Endothelial cell of umbilical vein (primary cell): ENCODE measurements around the gene COL19A1. TPM values are rescaled to one million over a fixed set of nuclear protein-coding genes. Genes with fewer than 3 reads are reported as not detected.

Experiments used
- BruUV-seq: library from RNA; stranded (reverse); fragments of 400-500 nt; replicated peaks from 2 replicates; lab custom pipeline; 2021; lab: Mats Ljungman, UMichigan
- CTCF ChIA-PET: fragments of 300-600, 350-600 bp; sonication (Branson Sonifier 250); formaldehyde crosslinking; loops from one replicate; lab custom pipeline; 2021; ENCODE audit warnings: antibody characterized with exemption, inconsistent platforms; lab: Charles Lee
- POLR2A ChIA-PET: fragments of 300-600, 350-600 bp; sonication (Branson Sonifier 250); formaldehyde crosslinking; loops from one replicate; lab custom pipeline; 2021; ENCODE audit warnings: antibody characterized with exemption, inconsistent platforms; lab: Charles Lee
- DNase-seq: peaks from one replicate; pipeline ENCODE4 v3.0.0-alpha.2; 2011; ENCODE audit warnings: low read depth, low spot score
- FAIRE-seq: peaks from 2 replicates; lab custom pipeline; 2011; peaks lifted over from hg19 to GRCh38; lab: Jason Lieb, UNC
- H2AFZ ChIP-seq: 2 replicates; pipeline ENCODE4 v1.6.0; 2012; ENCODE audit warnings: low read depth, low read length, control low read depth, inconsistent platforms
- H3K27ac ChIP-seq: 2 replicates; pipeline ENCODE4 v1.5.1; 2011; ENCODE audit warnings: low read depth, mild to moderate bottlenecking, control low read depth, low read length, moderate library complexity; ENCODE audit not compliant: insufficient read depth
- H3K27me3 ChIP-seq, 2 experiments: 2 replicates each; pipeline versions ENCODE4 v1.6.0 to v1.6.1; 2011; ENCODE audit warnings: low read length in 2 of 2, mixed read lengths in 1 of 2; ENCODE audit not compliant: control insufficient read depth in 2 of 2, insufficient read depth in 2 of 2
- H3K36me3 ChIP-seq, 2 experiments: 2 replicates in 1 of 2; 3 replicates in 1 of 2; pipeline ENCODE4 v1.5.1; 2011; ENCODE audit warnings: low read length in 2 of 2, mild to moderate bottlenecking in 1 of 2, moderate library complexity in 1 of 2; ENCODE audit not compliant: control insufficient read depth in 2 of 2, insufficient read depth in 2 of 2; ENCODE audit errors: extremely low read depth in 1 of 2
- H3K4me1 ChIP-seq: 3 replicates; pipeline ENCODE4 v1.5.1; 2011; ENCODE audit warnings: mild to moderate bottlenecking, low read length; ENCODE audit not compliant: control insufficient read depth, insufficient read depth; ENCODE audit errors: extremely low read depth
- H3K4me2 ChIP-seq: 2 replicates; pipeline ENCODE4 v1.6.1; 2011; ENCODE audit warnings: low read length, control low read depth, mixed read lengths; ENCODE audit not compliant: insufficient read depth
- H3K4me3 ChIP-seq, 3 experiments: fragments of 200-600 bp in 1 of 3; sonication (generic), shearing (Covaris generic) in 1 of 3; replicated peaks in 1 of 3; 2 replicates each; pipeline ENCODE4 v1.5.1; 2011 to 2016; ENCODE audit warnings: control low read depth in 3 of 3, low read length in 3 of 3, mild to moderate bottlenecking in 2 of 3, inconsistent platforms in 1 of 3, low read depth in 1 of 3, moderate library complexity in 1 of 3; ENCODE audit not compliant: insufficient read depth in 1 of 3
- H3K79me2 ChIP-seq: 2 replicates; pipeline ENCODE4 v1.6.0; 2012; ENCODE audit warnings: low read length, inconsistent platforms; ENCODE audit not compliant: control insufficient read depth, insufficient read depth
- H3K9ac ChIP-seq: replicated peaks from 2 replicates; pipeline ENCODE3; 2011; ENCODE audit warnings: low read length, control low read depth; ENCODE audit not compliant: insufficient read depth; ENCODE audit errors: extremely low read depth
- H3K9me1 ChIP-seq: replicated peaks from 3 replicates; pipeline ENCODE4 v1.6.0; 2011; ENCODE audit warnings: mild to moderate bottlenecking, low read length; ENCODE audit not compliant: control insufficient read depth, insufficient read depth; ENCODE audit errors: extremely low read depth
- H3K9me3 ChIP-seq: replicated peaks from 2 replicates; pipeline ENCODE4 v1.5.1; 2012; ENCODE audit warnings: low read length, inconsistent platforms; ENCODE audit not compliant: control insufficient read depth, insufficient read depth
- H4K20me1 ChIP-seq: replicated peaks from 2 replicates; pipeline ENCODE3; 2011; ENCODE audit warnings: mild to moderate bottlenecking, low read length; ENCODE audit not compliant: control insufficient read depth, insufficient read depth; ENCODE audit errors: extremely low read depth
- EZH2 ChIP-seq: IDR thresholded peaks from 2 replicates; pipeline ENCODE4 v1.6.1; 2012; ENCODE audit warnings: borderline replicate concordance, low read depth, mild to moderate bottlenecking, moderate library complexity, low read length, inconsistent platforms; ENCODE audit not compliant: severe bottlenecking
- FOS ChIP-seq: IDR thresholded peaks from 2 replicates; pipeline ENCODE4 v1.6.1; 2011; ENCODE audit warnings: mild to moderate bottlenecking, low read length, moderate library complexity, borderline replicate concordance; ENCODE audit not compliant: insufficient read depth
- GATA2 ChIP-seq: IDR thresholded peaks from 2 replicates; pipeline ENCODE4 v1.7.0; 2011; ENCODE audit warnings: low read depth, mild to moderate bottlenecking, moderate library complexity, mixed read lengths, low read length; ENCODE audit not compliant: insufficient read length, insufficient read depth
- JUN ChIP-seq: IDR thresholded peaks from 2 replicates; pipeline ENCODE4 v1.6.1; 2011; ENCODE audit warnings: borderline replicate concordance, low read depth; ENCODE audit not compliant: insufficient read length, insufficient read depth
- MYC ChIP-seq: IDR thresholded peaks from one replicate; pipeline ENCODE4 v1.6.1; 2011; ENCODE audit warnings: mild to moderate bottlenecking, low read depth, low read length
- POLR2A ChIP-seq: IDR thresholded peaks from 2 replicates; pipeline ENCODE4 v1.6.1; 2012; ENCODE audit warnings: low read depth, mild to moderate bottlenecking, control low read depth, low read length
- POLR2AphosphoS5 ChIP-seq: IDR thresholded peaks from 2 replicates; pipeline ENCODE4 v1.6.1; 2012; ENCODE audit warnings: low read depth, mild to moderate bottlenecking, control low read depth, low read length, moderate library complexity; ENCODE audit not compliant: insufficient read depth
- dilution Hi-C: fragments of 300-500 bp; cut with MboI; formaldehyde crosslinking; loops from one replicate; pipeline ENCODE4 v1.15.0; 2019; ENCODE audit warnings: low sequenced_read_pairs; ENCODE audit not compliant: extremely low pct_ligation_motif_present
- intact Hi-C: fragments of 100-400 bp; cut with micrococcal nuclease; formaldehyde crosslinking; loops from one replicate; pipeline ENCODE4 v1.10.0; 2022
- polyA plus RNA-seq, 4 experiments: library from polyadenylated mRNA; depleted of rRNA in 3 of 4; stranded (reverse) in 3 of 4; unstranded in 1 of 4; fragments of >200 nt; gene quantifications; 2 replicates each; pipeline versions ENCODE4 v1.2.1 to v1.2.3, GENCODE V29; 2011 to 2012; ENCODE audit warnings: missing spikeins in 1 of 4
- total RNA-seq: library from RNA; stranded (reverse); gene quantifications from 2 replicates; pipeline ENCODE4 v1.2.3, GENCODE V29; 2021
- TF ChIP-seq, protein P1 (sequence below), 2 donors: IDR thresholded peaks; 1 replicate in 1 of 2; 2 replicates in 1 of 2; pipeline ENCODE4 v1.5.1; 2011; ENCODE audit warnings: low read length in 2 of 2, mild to moderate bottlenecking in 2 of 2, moderate library complexity in 2 of 2, control low read depth in 1 of 2, inconsistent platforms in 1 of 2, low read depth in 1 of 2; ENCODE audit not compliant: insufficient read depth in 1 of 2; ENCODE audit errors: extremely low read depth in 1 of 2
- TF ChIP-seq, protein P2 (sequence below): IDR thresholded peaks from 2 replicates; pipeline ENCODE4 v1.6.1; 2011; ENCODE audit not compliant: insufficient read depth, insufficient read length

The COL19A1 gene
- total and polyA plus RNA-seq, 2 donors (not counting 3 experiments of a cell fraction or from before 2014, with no cell fraction given), result not detected

- no peak overlapping the region for H3K4me3 ChIP-seq
Observed at GRCh38 chr6:70188202-70188601, 321.8 kb downstream of the COL19A1 start.

More at GRCh38 chr6:70188202-70188601, 321.8 kb downstream of the COL19A1 start:
- dilution Hi-C loops (no loop called here), intact Hi-C loops (no loop called here)
- no peak overlapping the region for H3K4me2 ChIP-seq
- no TSS peak for BruUV-seq
- FAIRE-seq (no peak), DNase-seq (no peak)
- H3K9me3 ChIP-seq, result no peaks in the 10 kb centered on the region
- no peaks in the 10 kb centered on the region for H3K9me1 ChIP-seq
- no peaks in the 10 kb centered on the region for H3K36me3 ChIP-seq
- no peak overlapping the region for H3K9ac ChIP-seq
- ChIA-PET POLR2A (no interaction called here), CTCF (no interaction called here)
- H3K79me2 ChIP-seq, result no peaks in the 10 kb centered on the region
- H2AFZ ChIP-seq, result no peak overlapping the region
- no peaks in the 10 kb centered on the region for H3K4me1 ChIP-seq
- H3K27ac ChIP-seq, result no peak overlapping the region
- no peaks in the 10 kb centered on the region for H4K20me1 ChIP-seq
- no peaks in the 10 kb centered on the region for H3K27me3 ChIP-seq
- TF ChIP-seq POLR2A (no peak), GATA2 (no peak), EZH2 (no peak), JUN (no peak), POLR2AphosphoS5 (no peak), FOS (no peak), MYC (no peak)
- TF ChIP-seq, protein P1, sequence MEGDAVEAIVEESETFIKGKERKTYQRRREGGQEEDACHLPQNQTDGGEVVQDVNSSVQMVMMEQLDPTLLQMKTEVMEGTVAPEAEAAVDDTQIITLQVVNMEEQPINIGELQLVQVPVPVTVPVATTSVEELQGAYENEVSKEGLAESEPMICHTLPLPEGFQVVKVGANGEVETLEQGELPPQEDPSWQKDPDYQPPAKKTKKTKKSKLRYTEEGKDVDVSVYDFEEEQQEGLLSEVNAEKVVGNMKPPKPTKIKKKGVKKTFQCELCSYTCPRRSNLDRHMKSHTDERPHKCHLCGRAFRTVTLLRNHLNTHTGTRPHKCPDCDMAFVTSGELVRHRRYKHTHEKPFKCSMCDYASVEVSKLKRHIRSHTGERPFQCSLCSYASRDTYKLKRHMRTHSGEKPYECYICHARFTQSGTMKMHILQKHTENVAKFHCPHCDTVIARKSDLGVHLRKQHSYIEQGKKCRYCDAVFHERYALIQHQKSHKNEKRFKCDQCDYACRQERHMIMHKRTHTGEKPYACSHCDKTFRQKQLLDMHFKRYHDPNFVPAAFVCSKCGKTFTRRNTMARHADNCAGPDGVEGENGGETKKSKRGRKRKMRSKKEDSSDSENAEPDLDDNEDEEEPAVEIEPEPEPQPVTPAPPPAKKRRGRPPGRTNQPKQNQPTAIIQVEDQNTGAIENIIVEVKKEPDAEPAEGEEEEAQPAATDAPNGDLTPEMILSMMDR (IDR thresholded peaks at IDR 0.05; ENCODE audit: extremely low read depth in 1 of 2, insufficient read depth in 1 of 2, low read depth in 1 of 2, low read length in 2 of 2), result no peak
- TF ChIP-seq, protein P2, sequence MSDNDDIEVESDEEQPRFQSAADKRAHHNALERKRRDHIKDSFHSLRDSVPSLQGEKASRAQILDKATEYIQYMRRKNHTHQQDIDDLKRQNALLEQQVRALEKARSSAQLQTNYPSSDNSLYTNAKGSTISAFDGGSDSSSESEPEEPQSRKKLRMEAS, result no peak
